Keratinocyte (primary cell): Measurements from ENCODE around the gene TSHZ2. TPM values are rescaled to one million over a fixed set of nuclear protein-coding genes. Genes with fewer than 3 reads are reported as not detected.

Experiments used
- DNase-seq: peaks from one replicate; pipeline ENCODE4 v3.0.0-alpha.2; 2011; ENCODE audit warnings: low read depth, missing footprints, low spot score
- FAIRE-seq: peaks from 2 replicates; lab custom pipeline; 2011; peaks lifted over from hg19 to GRCh38; lab: Jason Lieb, UNC
- H2AFZ ChIP-seq: 2 replicates; pipeline ENCODE4 v1.6.0; 2012; ENCODE audit warnings: low read length, control low read depth, inconsistent platforms; ENCODE audit not compliant: control insufficient read depth
- H3K27ac ChIP-seq: 2 replicates; pipeline ENCODE4 v1.5.1; 2011; ENCODE audit warnings: low read length; ENCODE audit not compliant: control insufficient read depth, insufficient read depth
- H3K27me3 ChIP-seq: 3 replicates; pipeline ENCODE4 v1.6.0; 2011; ENCODE audit warnings: low read length; ENCODE audit not compliant: control insufficient read depth, insufficient read depth; ENCODE audit errors: extremely low read depth
- H3K36me3 ChIP-seq, 2 experiments: 2 replicates in 1 of 2; 3 replicates in 1 of 2; pipeline ENCODE4 v1.5.1; 2011; ENCODE audit warnings: low read length in 2 of 2, mild to moderate bottlenecking in 1 of 2; ENCODE audit not compliant: control insufficient read depth in 2 of 2, insufficient read depth in 2 of 2; ENCODE audit errors: extremely low read depth in 1 of 2
- H3K4me1 ChIP-seq: 3 replicates; pipeline ENCODE4 v1.5.1; 2011; ENCODE audit warnings: low read length; ENCODE audit not compliant: control insufficient read depth, insufficient read depth; ENCODE audit errors: extremely low read depth
- H3K4me2 ChIP-seq: 3 replicates; pipeline ENCODE4 v1.6.0; 2011; ENCODE audit warnings: low read depth, low read length; ENCODE audit not compliant: control insufficient read depth, insufficient read depth; ENCODE audit errors: extremely low read depth
- H3K4me3 ChIP-seq, 3 experiments: fragments of 200-600 bp in 1 of 3; sonication (generic) in 1 of 3; 2 replicates in 2 of 3; 3 replicates in 1 of 3; pipeline ENCODE4 v1.5.1; 2011 to 2016; ENCODE audit warnings: low read length in 3 of 3, mild to moderate bottlenecking in 3 of 3, control low read depth in 2 of 3, inconsistent platforms in 1 of 3, low read depth in 1 of 3, mixed read lengths in 1 of 3, mixed run types in 1 of 3, moderate library complexity in 1 of 3; ENCODE audit not compliant: control insufficient read depth in 2 of 3, insufficient read depth in 2 of 3; ENCODE audit errors: extremely low read depth in 1 of 3
- H3K79me2 ChIP-seq: 2 replicates; pipeline ENCODE4 v1.6.0; 2012; ENCODE audit warnings: low read length; ENCODE audit not compliant: control insufficient read depth, insufficient read depth
- H3K9ac ChIP-seq: 3 replicates; pipeline ENCODE4 v1.6.0; 2011; ENCODE audit warnings: low read length; ENCODE audit not compliant: control insufficient read depth, insufficient read depth; ENCODE audit errors: extremely low read depth
- H3K9me1 ChIP-seq: 3 replicates; pipeline ENCODE4 v1.6.0; 2011; ENCODE audit warnings: low read length; ENCODE audit not compliant: control insufficient read depth, insufficient read depth; ENCODE audit errors: extremely low read depth
- H3K9me3 ChIP-seq: 2 replicates; pipeline ENCODE4 v1.5.1; 2012; ENCODE audit warnings: low read depth, low read length; ENCODE audit not compliant: control insufficient read depth
- H4K20me1 ChIP-seq: 3 replicates; pipeline ENCODE4 v1.6.0; 2011; ENCODE audit warnings: low read length; ENCODE audit not compliant: control insufficient read depth, insufficient read depth; ENCODE audit errors: extremely low read depth
- CTCF ChIP-seq, 3 experiments: IDR thresholded peaks in 1 of 3; conservative IDR thresholded peaks in 1 of 3; optimal IDR thresholded peaks in 1 of 3; 2 replicates in 2 of 3; 3 replicates in 1 of 3; pipeline versions ENCODE3 to v1.5.1; 2011; ENCODE audit warnings: low read length in 3 of 3, mild to moderate bottlenecking in 3 of 3, moderate library complexity in 2 of 3, control low read depth in 1 of 3, inconsistent platforms in 1 of 3; ENCODE audit not compliant: insufficient read depth in 2 of 3; ENCODE audit errors: extremely low read depth in 1 of 3
- EZH2 ChIP-seq: IDR thresholded peaks from one replicate; pipeline ENCODE4 v1.6.1; 2012; ENCODE audit warnings: inconsistent platforms, mild to moderate bottlenecking, low read length, moderate library complexity
- dilution Hi-C: fragments of 300-500 bp; cut with MboI; formaldehyde crosslinking; loops from one replicate; pipeline ENCODE4 v1.7.0; 2020; ENCODE audit warnings: low sequenced_read_pairs; ENCODE audit not compliant: extremely low pct_ligation_motif_present
- polyA plus RNA-seq, 5 experiments: library from polyadenylated mRNA; depleted of rRNA in 3 of 5; stranded (reverse) in 3 of 5; stranded (forward) in 1 of 5; unstranded in 1 of 5; fragments of >200 nt; gene quantifications; 1 replicate in 1 of 5; 2 replicates in 3 of 5; 3 replicates in 1 of 5; pipeline versions ENCODE4 v1.2.1 to v1.2.3, GENCODE V29; 2011 to 2012; ENCODE audit warnings: missing spikeins in 2 of 5, low read depth in 1 of 5, low replicate concordance in 1 of 5

TSHZ2 gene
- polyA plus RNA-seq, 1 donor (not counting 4 experiments of a cell fraction or from before 2014, with no cell fraction given), result 1.1 TPM

DNA sequence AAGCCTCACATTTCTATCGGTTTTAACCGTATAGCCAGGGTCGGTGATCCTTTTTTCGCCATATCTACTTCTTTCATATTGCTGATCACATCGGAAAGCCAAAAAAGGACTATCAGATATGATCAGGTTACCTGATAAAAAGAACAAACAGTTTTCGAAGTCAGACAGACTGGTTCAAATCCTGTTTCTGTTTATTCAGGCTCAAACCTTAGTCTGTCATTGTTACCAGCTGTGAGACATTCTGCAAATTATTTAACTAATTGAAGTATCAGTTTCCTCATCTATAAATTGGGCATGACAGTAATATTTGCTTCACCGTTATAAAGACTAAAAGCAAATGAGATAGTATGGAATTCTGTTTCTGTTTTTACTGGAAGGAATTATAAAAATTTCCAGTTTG is 111.3 kb downstream of the TSHZ2 start:
- dilution Hi-C loops, result no loop called here

DNA sequence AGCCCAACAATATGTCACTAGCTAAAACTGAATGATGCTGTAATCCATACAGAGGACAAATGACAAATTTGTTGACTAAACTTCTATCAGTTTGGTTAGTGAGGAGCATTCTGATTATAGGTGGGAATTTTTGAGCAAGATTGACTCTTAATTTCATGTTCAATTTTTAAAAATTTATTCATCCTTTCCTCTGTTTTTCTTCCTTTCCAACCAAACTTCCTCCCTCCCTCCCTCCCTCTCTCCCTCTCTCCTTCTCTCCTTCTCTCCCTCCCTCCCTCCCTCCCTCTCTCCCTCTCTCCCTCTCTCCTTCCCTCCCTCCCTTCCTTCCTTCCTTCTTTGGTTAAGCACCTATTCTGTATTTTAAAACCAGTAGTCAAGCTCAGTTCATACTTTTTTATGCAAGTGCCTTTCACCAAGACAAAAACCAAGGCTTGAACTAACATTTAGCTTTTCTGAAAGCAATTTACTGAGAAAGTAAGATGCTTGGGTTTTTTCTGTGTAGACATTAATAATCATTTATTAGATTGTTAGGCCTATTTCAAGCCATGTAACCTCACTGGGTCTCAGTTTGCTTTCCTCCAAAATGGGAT is 112.3 kb downstream of the TSHZ2 start:
- no peaks in the 10 kb centered on the region for H3K79me2 ChIP-seq
- H3K27me3 ChIP-seq, result no peaks in the 10 kb centered on the region
- no peak overlapping the region for H3K4me2 ChIP-seq
- H3K9me3 ChIP-seq, result no peaks in the 10 kb centered on the region
- no peak for FAIRE-seq
- dilution Hi-C loops, result no loop called here
- H3K9me1 ChIP-seq, result no peaks in the 10 kb centered on the region
- peaks cover 11% of the 10 kb centered on the region for H3K4me1 ChIP-seq
- H3K9ac ChIP-seq, result no peak overlapping the region
- no peaks in the 10 kb centered on the region for H3K36me3 ChIP-seq
- no peaks in the 10 kb centered on the region for H4K20me1 ChIP-seq
- H2AFZ ChIP-seq, result no peak overlapping the region
- DNase-seq, result no peak
- no peak overlapping the region for H3K27ac ChIP-seq
- H3K4me3 ChIP-seq, result no peak overlapping the region
- TF ChIP-seq CTCF (optimal IDR thresholded peaks at IDR 0.05 in 1 of 3, IDR thresholded peaks at IDR 0.05 in 1 of 3, conservative IDR thresholded peaks at IDR 0.05 in 1 of 3; ENCODE audit: extremely low read depth in 1 of 3, insufficient read depth in 2 of 3, low read length in 3 of 3), result no peak

More for the DNA sequence above, 111.3 kb downstream of the TSHZ2 start:
- H3K9ac ChIP-seq, result no peak overlapping the region
- TF ChIP-seq EZH2 (no peak), CTCF (optimal IDR thresholded peaks at IDR 0.05 in 1 of 3, IDR thresholded peaks at IDR 0.05 in 1 of 3, conservative IDR thresholded peaks at IDR 0.05 in 1 of 3; ENCODE audit: extremely low read depth in 1 of 3, insufficient read depth in 2 of 3, low read length in 3 of 3) (no peak)
- H3K4me1 ChIP-seq, result peaks cover 11% of the 10 kb centered on the region
- H3K27ac ChIP-seq, result no peak overlapping the region
- no peaks in the 10 kb centered on the region for H3K27me3 ChIP-seq
- no peak overlapping the region for H3K4me3 ChIP-seq
- H3K4me2 ChIP-seq, result no peak overlapping the region
- H3K9me3 ChIP-seq, result no peaks in the 10 kb centered on the region
- no peaks in the 10 kb centered on the region for H4K20me1 ChIP-seq
- no peaks in the 10 kb centered on the region for H3K36me3 ChIP-seq
- no peak for DNase-seq
- no peak for FAIRE-seq
- H3K9me1 ChIP-seq, result no peaks in the 10 kb centered on the region
- H3K79me2 ChIP-seq, result no peaks in the 10 kb centered on the region
- H2AFZ ChIP-seq, result no peak overlapping the region
